ENCODE data around the gene PTPN4. TPM values are rescaled to one million over a fixed set of nuclear protein-coding genes. Genes with fewer than 3 reads are reported as not detected.

PTPN4 gene
- total and polyA plus RNA-seq, 2 of the 13 experiments (the other 11 are each of a cell fraction or from before 2014, with no cell fraction given): 20.3 to 34.6 TPM

GRCh38 chr2:119759451-119760236 is at the start of gene PTPN4 (continued):
- TF ChIP-seq ZNF512B (CRISPR knock-in tag; IDR thresholded peaks at IDR 0.05; ENCODE audit: borderline replicate concordance) (no peak), GMEB1 (CRISPR knock-in tag; IDR thresholded peaks at IDR 0.05; ENCODE audit: borderline replicate concordance) (peak; percentile 88), DDIT3 (CRISPR knock-in tag; IDR thresholded peaks at IDR 0.05) (0 out of 2 replicates have a peak, but pooled peaks have one; percentile 30), TARDBP (CRISPR knock-in tag; IDR thresholded peaks at IDR 0.05) (peak; percentile 100), SNRNP70 (IDR thresholded peaks at IDR 0.05; ENCODE audit: low read depth, low read length) (no peak), GTF3A (CRISPR knock-in tag; conservative IDR thresholded peaks at IDR 0.05) (no peak; the same call in 1 of the 2 replicates), ZHX1 (CRISPR knock-in tag; IDR thresholded peaks at IDR 0.05; ENCODE audit: low read depth) (peak; percentile 98), MED1 (CRISPR knock-in tag; IDR thresholded peaks at IDR 0.05) (peak; percentile 82), STAT5B (CRISPR knock-in tag; IDR thresholded peaks at IDR 0.05) (no peak), ONECUT2 (CRISPR knock-in tag; IDR thresholded peaks at IDR 0.05) (no peak; the same call in 1 of the 2 replicates), MAF1 (CRISPR knock-in tag; IDR thresholded peaks at IDR 0.05; ENCODE audit: borderline replicate concordance) (no peak), ZNF232 (CRISPR knock-in tag; IDR thresholded peaks at IDR 0.05; ENCODE audit: borderline replicate concordance) (no peak; the same call in 1 of the 2 replicates), MXD3 (CRISPR knock-in tag; IDR thresholded peaks at IDR 0.05) (peak; percentile 85), ZNF17 (CRISPR knock-in tag; IDR thresholded peaks at IDR 0.05) (no peak), KLF6 (CRISPR knock-in tag; IDR thresholded peaks at IDR 0.05) (peak; percentile 80), DBP (CRISPR knock-in tag; IDR thresholded peaks at IDR 0.05; ENCODE audit: not compliant biosample characterization) (no peak), NR2F1 (CRISPR knock-in tag; IDR thresholded peaks at IDR 0.05) (peak; percentile 7 to 22; a peak in 1 of 4 replicates), ZNF44 (CRISPR knock-in tag; IDR thresholded peaks at IDR 0.05) (peak; percentile 42), ZBTB20 (CRISPR knock-in tag; IDR thresholded peaks at IDR 0.05; ENCODE audit: borderline replicate concordance, low read depth) (peak; percentile 93; the same call in 1 of the 2 replicates)

All from HepG2 (cell line).